Measurements from ENCODE around the gene KPRP.

- TF ChIP-seq CTCF (IDR thresholded peaks at IDR 0.05) (no peak), POLR2A (IDR thresholded peaks at IDR 0.05) (no peak)
Measured at GRCh38 chr1:152757747-152758146, at the start of gene KPRP.

Measured in prostate gland (tissue), 2 donors.